Measurements from ENCODE around the gene FAM237B.
"Not testable (repeated sequence)": the region's sequence is repeated elsewhere in the genome, so short reads cannot be mapped to it uniquely, and the experiment has no call there.

The FAM237B gene

DNA sequence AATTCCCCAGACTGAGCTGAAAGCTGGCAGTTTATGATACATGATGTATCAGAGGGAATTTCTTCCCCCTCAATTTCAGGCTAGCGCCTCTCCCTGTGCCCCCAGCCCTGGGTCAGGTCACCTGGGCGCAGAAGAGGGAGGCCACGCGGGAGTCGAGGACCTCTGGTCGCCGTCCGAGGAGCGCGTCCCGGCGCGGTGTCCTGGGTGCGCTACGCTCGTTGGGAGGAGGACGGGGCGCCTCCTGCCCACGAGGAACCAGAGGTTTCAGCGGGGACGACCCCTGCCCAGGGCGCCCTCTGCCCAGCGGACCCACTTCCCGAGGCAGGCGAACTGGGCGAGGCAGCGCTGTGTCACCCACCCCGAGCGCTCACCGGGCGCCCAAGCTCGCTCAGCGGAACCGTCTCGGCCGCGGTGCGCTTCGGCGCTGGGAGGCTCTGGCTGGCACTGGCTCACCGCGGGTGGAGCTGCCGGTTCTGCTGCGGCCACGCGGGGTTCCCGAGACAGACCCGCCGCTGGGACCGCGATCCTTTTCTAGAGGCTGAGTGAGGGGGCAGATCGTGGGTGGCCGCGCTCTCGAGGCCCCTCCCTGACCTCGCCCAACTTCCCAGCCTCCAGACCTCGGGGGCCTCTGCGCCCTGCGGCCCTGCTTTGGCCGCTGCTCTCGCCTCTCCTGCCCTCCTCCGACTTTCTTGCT lies at the start of gene FAM237B:
FAM237B (minus strand) TSS at position 504 of the 694 bp plus-strand sequence. CDS start 1,556 bp downstream, outside the sequence.
- DNase-seq = no peak

DNA sequence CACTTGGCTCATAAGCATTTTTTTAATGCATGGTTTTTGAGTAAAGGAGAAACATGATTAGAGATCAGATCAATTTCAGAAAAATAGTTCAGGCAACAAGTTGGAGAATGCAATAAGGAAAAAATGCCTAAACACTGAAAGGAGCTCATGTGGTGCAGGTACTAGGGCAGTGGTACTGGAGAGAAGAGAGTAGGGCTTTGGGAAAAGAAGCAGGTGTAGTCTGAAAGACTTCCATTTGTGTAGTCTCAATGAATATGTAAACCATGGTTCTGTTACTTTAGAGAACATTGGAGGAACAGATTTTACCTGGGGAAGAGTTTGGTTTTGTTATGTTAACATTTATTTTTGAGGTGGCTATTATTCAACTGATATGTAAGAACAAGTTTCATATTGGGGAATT lies 30.9 kb upstream of the FAM237B start:
- no peak for DNase-seq

DNA sequence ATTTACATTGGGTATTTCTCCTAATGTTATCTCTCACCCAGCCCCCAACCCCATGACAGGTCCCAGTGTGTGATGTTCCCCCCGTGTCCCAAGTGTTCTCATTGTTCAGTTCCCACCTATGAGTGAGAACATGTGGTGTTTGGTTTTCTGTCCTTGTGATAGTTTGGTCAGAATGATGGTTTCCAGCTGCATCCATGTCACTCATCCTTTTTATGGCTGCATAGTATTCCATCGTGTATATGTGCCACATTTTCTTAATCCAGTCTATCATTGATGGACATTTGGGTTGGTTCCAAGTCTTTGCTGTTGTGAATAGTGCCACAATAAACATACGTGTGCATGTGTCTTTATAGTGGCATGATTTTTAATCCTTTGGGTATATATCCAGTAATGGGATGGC lies 28.9 kb upstream of the FAM237B start:
- DNase-seq = not testable (repeated sequence)

DNA sequence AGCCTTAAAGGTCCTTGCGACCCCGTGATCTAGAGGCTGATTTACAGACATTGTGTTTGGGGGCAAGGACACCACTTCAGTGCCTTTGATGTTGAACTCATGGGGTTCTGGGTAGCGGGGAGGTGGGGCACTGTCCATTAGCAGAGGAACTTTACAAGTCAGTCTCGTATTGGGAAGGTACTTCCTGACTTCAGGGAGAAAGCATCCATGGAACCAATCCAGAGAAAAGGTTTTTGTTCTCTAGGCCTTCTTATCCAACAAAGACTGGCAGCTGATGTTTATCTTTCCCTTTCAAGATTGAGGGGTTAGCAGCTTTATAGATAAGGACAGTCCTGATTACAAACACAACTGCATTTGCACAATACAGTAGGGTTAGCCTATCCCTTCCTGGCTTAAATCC lies 28.2 kb upstream of the FAM237B start:
- no peak for DNase-seq

DNA sequence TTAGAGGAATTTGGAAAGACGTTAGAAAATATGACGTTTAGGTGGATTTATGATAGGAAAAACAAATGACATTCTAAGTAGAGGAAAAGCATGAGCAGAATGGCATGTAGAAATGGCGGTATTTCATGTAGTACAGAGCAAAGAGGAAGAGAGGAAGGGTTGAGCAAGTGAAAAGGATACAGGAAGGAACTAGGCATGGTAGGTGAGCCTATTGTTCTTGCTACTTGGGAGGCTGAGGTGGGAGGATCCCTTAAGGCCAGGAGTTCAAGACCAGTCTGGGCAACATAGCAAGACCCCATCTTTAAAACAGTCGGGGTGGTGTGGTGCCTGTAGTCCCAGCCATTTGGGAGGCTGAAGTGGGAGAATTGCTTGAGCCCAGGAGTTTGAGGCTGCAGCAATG lies 26.7 kb upstream of the FAM237B start:
- no peak for DNase-seq

DNA sequence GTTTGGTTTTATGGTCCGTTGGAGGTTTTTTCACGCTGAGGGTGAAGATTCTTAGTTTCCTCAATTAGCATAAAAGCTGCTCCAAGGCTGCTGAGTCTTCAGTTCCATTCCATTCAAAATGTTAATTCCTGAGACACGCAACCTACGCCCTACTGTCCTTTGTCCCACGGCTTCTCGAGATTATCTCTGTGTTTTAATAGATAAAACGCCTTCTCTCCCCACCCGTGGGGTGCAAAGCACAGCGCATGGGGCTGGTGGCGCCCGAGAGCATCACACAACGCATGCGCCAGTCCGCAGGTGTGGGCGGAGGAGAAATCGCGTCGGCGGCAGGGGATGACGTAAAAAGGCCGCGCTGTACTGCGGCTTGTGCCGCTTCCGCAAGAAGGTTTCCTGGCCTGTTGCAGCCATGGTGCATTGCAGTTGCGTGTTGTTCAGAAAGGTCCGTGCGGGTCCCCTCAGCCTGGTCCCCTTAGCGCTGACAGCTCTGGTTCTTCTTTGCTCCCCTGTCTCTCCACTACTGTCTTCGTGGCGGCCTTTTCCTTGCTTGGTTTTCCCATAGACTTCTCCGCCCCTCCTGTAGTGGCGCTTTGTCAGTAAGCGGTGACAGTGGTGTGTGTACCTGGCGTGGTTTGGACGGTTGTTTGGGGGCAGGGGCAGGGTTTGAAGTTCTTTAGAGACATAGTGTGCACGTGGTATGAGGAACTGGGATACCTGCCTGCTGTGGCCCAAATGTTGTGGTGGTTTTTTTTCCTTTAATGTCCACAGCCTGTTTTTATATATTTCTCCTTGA lies 25.4 kb upstream of the FAM237B start, which contains the start of gene GTPBP10:
GTPBP10 (plus strand) TSS at position 381 of the 790 bp plus-strand sequence; CDS start at position 407, 26 bp downstream.
- DNase-seq = peak; percentile 95

DNA sequence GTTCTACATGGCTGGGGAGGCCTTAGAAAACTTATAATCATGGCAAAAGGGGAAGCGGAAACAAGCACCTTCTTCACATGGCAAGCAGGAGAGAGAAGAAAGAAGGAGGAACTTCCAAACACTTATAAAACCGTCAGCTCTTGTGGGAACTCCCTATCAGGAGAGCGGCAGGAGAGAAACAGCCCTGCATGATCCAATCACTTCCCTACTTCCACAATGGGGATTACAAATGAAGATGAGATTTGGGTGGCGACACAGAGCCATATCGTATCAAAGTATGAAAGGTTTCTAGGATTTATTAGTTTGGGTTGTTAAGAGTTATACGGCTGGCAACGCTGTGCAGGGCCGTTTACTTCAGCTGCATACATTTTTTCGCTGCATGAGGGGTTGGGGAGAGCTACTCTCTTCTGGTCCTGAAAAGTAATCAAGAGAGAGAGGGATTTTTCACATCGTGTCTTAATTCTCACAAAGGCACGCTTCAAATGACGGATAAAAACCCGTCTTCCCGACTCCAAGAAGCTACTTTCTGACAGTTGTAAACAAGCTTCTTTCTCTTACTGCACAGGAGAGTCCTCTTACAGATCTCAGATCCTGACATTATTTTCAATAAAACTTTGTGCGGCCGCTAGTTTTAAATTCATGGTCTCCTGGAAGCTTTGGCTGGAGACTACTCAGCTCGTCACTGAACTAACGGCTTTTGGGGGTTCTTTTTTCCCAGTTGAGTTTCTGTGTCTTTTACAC lies 24.7 kb upstream of the FAM237B start:
- DNase-seq = peak; percentile 23

DNA sequence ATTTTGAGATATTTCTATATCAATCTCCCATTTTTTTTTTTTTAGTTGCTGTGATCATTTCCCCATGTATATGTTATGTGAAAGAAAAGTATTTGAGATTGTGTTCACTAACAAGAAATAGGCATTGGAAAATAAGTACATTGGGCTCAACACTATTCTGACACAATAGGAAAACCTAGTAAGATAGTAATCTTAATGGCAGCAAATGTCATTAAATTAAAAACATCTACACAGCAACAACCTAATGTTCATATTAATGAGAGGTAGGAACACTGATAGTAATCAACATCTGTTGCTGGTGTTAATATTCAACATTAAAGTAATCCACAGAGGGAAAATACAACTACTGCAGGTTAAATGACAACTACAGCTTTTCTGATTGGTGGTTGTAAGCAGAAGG lies 23.9 kb upstream of the FAM237B start:
- no peak for DNase-seq

DNA sequence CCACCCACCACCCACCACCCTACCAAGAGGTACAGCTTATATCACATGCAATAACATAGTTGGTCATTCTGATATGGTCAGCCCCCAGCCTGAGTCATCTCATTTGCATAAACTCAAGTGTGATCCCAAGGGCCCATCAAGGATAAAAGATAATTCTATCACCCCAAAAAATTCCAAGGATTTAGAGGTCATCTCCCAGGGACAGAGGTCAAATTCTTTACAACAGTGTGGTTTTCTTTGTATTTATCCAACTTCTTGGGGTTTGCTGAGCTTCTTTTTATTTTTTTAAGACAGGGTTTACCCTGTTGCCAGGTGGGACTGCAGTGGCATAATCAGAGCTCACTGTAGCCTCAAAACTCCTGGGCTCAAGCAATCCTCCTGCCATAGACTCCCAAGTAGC lies 16.0 kb upstream of the FAM237B start:
- no peak for DNase-seq

DNA sequence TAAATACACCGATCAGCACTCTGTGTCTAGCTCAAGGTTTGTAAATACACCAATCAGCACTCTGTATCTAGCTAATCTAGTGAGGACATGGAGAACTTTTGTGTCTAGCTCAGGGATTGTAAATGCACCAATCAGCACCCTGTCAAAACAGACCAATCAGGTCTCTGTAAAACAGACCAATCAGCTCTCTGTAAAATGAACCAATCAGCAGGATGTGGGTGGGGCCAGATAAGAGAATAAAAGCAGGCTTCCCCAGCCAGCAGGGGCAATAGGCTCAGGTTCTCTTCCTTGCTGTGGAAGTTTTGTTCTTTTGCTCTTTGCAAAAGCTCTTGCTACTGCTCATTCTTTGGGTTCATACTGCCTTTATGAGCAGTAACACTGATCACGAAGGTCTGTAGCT lies 13.8 kb upstream of the FAM237B start:
- DNase-seq = not testable (repeated sequence)

DNA sequence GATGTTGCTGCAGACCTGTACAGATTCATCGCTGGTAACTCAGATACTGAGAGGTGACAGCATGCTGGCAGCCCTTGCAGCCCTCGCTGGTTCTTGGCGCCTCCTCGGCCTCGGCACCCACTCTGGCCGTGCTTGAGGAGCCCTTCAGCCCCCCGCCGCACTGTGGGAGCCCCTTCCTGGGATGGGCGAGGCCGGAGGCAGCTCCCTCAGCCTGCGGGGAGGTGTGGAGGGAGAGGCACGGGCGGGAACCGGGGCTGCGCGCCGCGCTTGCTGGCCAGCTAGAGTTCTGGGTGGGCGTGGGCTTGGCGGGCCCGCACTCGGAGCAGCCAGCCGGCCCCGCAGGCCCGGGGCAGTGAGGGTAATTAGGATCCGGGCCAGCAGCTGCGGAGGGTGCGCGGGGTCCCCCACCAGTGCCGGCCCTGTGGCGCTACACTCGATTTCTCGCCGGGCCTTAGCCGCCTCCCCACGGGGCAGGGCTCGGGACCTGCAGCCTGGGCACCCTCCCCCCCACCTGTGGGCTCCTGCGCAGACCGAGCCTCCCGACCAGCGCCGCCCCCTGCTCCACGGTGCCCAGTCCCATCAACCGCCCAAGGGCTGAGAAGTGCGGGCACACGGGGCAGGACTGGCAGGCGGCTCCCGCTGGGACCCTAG lies 13.2 kb upstream of the FAM237B start:
- no peak for DNase-seq

DNA sequence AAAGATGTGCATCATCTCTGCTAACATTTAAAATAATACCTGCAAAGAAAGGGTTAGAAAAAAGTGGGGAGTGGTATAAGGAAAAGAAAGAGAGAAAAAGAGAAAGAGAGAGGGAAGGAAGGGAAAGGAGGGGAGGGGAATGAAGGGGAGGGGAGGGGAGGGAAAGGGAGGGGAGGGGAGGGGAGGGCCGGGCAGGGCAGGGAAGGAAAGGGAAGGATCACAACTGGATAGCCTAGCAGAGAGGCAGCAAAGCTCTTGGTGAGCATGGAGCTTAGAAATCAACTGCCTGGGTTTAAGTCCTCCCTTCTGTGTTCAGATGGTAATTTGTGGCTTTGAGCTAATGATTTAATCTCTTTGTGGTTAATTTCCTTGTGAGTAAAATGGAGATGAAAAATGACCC lies 5.4 kb upstream of the FAM237B start:
- no peak for DNase-seq

DNA sequence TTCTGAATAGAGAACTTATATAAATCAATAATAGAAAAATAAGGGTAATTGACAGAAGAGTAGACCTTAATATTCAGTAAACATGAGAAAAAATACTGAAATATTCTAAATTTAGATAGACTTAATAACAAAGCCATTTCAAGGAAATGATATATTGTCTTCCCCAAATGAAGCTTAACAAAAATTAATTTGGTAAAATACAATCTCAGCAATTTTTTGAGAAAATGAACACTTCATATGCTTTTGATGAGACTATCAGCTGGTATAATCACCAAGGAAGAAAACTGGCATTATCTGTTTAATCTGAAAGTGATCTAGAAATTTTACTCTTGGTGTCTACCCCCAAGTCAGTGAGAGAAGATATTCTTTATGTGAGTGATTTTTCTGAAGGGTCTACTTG lies 1.7 kb upstream of the FAM237B start:
- DNase-seq = no peak

DNA sequence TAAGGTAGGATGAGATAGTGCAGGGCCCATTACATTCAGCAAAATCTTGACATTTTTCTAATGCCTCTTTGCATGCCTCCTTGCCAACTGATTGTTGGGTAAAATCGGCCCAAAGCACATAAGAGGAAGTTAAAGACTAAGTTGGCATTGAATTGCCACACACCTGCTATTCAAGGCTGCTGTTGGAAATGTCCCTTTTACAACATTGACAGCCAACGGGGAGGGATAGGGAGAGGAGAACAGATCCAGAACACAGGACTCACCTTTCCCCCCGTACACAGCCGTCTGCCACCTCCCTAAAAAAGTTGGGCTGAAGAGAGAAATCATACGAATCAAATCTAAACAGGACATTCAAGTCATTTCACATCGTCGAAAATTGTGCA lies 695 bp downstream of the FAM237B start:
- no peak for DNase-seq

DNA sequence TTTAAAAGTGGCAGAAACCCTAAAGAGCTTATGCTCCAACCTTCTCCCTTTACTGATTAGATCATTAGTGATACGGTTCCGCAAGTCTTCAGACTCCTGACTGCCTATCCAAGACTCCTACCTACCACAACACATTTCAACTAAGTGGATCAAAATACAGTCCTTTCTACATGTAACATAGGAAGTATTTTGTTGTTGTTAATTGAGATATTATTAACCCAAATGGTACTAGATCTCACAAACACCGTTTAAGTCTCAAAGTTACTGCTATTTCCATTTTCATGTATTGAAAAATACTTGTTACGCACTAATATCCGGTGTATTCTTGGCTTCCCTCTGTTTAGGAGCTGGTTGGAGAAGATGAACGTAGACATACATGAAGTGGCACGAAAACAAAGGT lies 1.1 kb downstream of the FAM237B start:
- no peak for DNase-seq

DNA sequence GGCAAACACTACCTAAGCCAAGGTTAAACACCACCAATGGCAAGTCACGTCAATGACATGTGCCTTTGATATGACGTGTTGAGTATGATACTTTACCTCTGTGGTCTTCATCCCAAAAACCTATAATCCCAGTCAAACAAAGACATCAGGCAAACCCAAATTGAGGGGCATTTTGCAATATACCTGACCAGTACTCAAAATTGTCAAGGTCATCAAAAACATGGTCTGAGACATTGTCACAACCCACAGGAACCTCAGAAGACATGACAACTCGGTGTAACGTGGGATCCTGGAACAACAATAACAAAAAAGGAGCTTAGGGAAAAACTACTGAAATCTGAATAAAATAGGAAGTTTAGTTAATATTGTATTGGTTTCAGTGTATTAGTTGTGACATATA lies 7.2 kb downstream of the FAM237B start:
- DNase-seq = no peak

DNA sequence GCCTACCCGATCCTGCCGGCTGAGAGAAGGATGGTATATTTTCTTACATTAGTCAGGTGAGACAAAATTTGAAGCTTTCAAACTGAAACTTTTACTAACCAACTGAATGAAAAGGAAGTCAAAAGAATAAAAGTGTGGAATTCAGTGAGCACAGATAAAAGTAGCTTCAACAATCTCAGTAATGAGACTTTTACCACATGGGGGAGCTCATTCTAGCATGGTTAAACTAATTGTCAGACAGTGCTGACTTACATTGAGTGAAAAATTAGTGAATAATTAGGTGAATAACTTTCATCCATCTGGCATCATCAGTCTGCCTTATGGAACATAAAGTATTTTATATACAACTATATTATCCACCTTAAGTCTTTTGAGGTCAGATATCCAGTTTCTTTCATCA lies 8.4 kb downstream of the FAM237B start:
- peak; percentile 11 for DNase-seq

DNA sequence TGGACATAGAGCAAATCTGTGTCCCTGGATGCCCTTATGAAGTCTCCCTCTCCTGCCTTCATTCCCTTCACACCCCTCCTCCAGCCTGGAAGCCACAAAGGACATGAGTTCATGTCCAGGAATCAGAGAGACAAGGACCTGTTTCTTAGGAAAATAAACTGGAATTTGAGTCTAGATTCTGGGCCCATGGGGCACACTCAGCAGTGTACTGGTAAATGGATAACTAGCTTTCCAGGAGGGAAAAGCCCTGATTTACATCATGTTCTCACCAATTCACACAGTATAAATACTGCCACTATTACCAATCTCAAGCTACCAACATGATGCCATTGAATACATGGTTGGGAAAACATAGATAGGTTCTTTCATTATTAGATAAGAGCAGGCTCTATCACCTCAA lies 9.9 kb downstream of the FAM237B start:
- no peak for DNase-seq

DNA sequence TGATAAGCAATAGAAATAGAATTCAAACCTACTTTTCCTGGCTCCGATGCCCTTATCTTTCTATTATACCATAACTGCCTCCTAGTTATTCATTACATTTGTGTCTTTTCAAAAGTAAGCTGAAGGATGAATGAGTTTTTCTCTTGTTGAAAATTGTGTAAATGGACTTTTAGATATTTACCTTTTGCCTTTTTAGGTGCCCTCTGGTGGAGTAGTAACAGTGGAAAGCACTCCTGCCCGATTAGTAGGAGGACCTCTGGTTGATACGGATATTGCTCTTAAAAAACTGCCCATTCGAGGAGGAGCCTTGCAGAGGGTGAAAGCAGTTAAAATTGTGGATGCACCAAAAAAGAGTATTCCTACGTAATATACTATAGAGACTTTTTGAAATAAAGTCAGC lies 11.2 kb downstream of the FAM237B start:
- no peak for DNase-seq

DNA sequence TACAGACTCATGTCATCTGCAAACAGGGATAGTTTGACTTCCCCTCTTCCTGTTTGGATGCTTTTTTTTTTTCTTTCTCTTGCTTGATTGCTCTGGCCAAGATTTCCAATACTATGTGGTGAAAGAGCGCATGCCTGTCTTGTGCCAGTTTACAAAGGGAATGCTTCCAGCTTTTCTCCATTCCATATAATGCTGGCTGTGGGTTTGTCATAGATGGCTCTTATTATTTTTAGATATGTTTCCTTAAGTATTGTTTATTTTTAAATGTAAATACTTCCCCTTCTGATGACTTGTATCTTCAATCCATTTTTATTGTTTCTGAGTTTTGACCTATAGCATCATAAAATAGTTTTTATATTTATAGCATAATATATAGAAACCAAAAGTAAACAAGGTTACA lies 17.9 kb downstream of the FAM237B start:
- no peak for DNase-seq

DNA sequence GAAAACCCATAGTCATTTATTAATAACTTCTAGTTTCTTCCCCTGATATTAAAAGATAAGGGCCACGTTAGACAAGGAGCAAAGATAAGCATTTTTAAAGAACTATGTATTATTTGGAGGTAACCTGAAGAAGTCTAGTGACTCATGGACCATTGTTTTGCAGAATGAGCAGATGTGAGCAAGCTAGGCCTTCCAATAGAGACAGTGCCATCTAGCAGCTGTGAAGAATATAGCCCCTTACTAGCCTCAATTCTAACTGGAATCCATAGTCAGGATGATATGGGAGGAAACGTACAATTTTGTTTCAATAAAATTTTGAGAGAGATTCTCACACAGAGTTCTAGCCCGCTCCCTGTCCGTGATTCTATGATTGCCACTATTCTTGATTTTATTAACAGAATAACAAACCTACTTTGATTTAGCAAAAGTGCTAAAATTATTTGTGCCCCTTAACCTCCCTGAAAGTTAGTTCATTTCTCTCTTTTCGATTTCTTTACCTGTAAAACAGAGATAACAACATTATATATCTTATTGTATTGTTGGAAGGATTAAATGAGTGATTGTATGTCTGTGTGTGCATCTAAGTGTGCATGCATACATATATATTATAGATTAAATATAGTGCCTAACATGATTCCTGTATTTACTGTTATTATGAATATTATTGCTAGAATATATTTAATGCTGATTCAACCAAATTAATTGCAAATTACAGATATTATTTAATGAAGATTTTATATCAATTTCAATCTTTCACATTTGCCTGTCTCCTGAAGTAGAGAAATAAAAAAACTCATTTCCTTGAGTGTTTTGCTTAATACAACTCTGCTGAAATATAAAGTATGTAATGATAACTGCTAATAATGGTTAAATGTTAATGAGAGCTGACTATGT lies 22.7 kb downstream of the FAM237B start:
- DNase-seq = peak; percentile 6

Measured in CD4-positive, alpha-beta T cell treated with Interleukin-10 for 1 hour (primary cell).